ENCODE results near the gene NCAPG. TPM values are rescaled to one million over a fixed set of nuclear protein-coding genes. Genes with fewer than 3 reads are reported as not detected.

NCAPG gene
- polyA plus RNA-seq (2011; rRNA removed) (5.3 and 9.1 TPM in 2 replicates), polyA minus RNA-seq (2011; rRNA and poly(A)+ RNA removed) (3.0 and 6.1 TPM in 2 replicates)

- ChIA-PET CTCF (interaction anchor here (0.9 to 7.0 kb wide), 5 partner anchors 13 to 782 kb away, joined by 5 to 98 read pairs (median 9); no protein-coding TSS in a partner anchor), POLR2A (interaction anchor here (0.6 to 1.6 kb wide), 4 partner anchors 12 to 212 kb away, joined by 3 to 6 read pairs (median 4); partner anchors contain the start of gene MED28)
- peak; percentile 98 for DNase-seq (ENCODE audit: low read depth, low spot score)
- H3K4me3 ChIP-seq (ENCODE audit: low read depth, low read length): peak within 1 kb of the TSS; percentile 90
- peak within 1 kb of the TSS; percentile 89 for H3K27ac ChIP-seq (ENCODE audit: low read depth, low read length)
- no peaks in the 10 kb centered on the region for H3K27me3 ChIP-seq (ENCODE audit: control insufficient read depth, insufficient read depth, low read length)
- 0 out of 2 replicates have a peak, but pooled peaks cover 2% of the 10 kb centered on the region for H3K9me3 ChIP-seq (ENCODE audit: control insufficient read depth, insufficient read depth, low read length)
- no peak for TF ChIP-seq CTCF (IDR thresholded peaks at IDR 0.05; ENCODE audit: low read depth, low read length)
These were observed at the start of gene NCAPG, which contains the start of gene DCAF16 for GRCh38 chr4:17810260-17811077. NCAPG (plus strand) TSS chr4:17810979; CDS start chr4:17811078, 99 bp downstream. DCAF16 (minus strand) TSS chr4:17810757; CDS start chr4:17804141, 6,616 bp downstream.

- POLR2A ChIA-PET: no interaction called here
- no peak for DNase-seq (ENCODE audit: low read depth, low spot score)
- CTCF ChIA-PET: no interaction called here
- Histone ChIP-seq H3K27ac (ENCODE audit: low read depth, low read length) (no peak overlapping the region), H3K4me3 (ENCODE audit: low read depth, low read length) (no peak overlapping the region), H3K9me3 (ENCODE audit: control insufficient read depth, insufficient read depth, low read length) (no peaks in the 10 kb centered on the region), H3K27me3 (ENCODE audit: control insufficient read depth, insufficient read depth, low read length) (peaks cover 4% of the 10 kb centered on the region)
- no peak for TF ChIP-seq CTCF (IDR thresholded peaks at IDR 0.05; ENCODE audit: low read depth, low read length)
These were observed 49.7 kb upstream of the NCAPG start for GRCh38 chr4:17761062-17761461.

- H3K9me3 ChIP-seq (ENCODE audit: control insufficient read depth, insufficient read depth, low read length): peaks cover 7% of the 10 kb centered on the region; the same call in 1 of the 2 replicates
- peaks cover 4% of the 10 kb centered on the region for H3K27me3 ChIP-seq (ENCODE audit: control insufficient read depth, insufficient read depth, low read length)
- H3K27ac ChIP-seq (ENCODE audit: low read depth, low read length): no peak overlapping the region
- DNase-seq (ENCODE audit: low read depth, low spot score): peak; percentile 16
- POLR2A ChIA-PET: no interaction called here
- no peak overlapping the region for H3K4me3 ChIP-seq (ENCODE audit: low read depth, low read length)
- peak; percentile 47 for TF ChIP-seq CTCF (IDR thresholded peaks at IDR 0.05; ENCODE audit: low read depth, low read length)
- CTCF ChIA-PET: interaction anchor here (1.2 to 1.5 kb wide), 3 partner anchors 27 to 830 kb away, joined by 3 to 4 read pairs (median 3); no protein-coding TSS in a partner anchor
These were observed 48.1 kb upstream of the NCAPG start for GRCh38 chr4:17762726-17763125.

GRCh38 chr4:17763416-17763815 is 47.4 kb upstream of the NCAPG start:
- ChIA-PET CTCF (no interaction called here), POLR2A (no interaction called here)
- H3K27me3 ChIP-seq (ENCODE audit: control insufficient read depth, insufficient read depth, low read length): no peaks in the 10 kb centered on the region
- H3K4me3 ChIP-seq (ENCODE audit: low read depth, low read length): no peak overlapping the region
- no peak for TF ChIP-seq CTCF (IDR thresholded peaks at IDR 0.05; ENCODE audit: low read depth, low read length)
- peaks cover 7% of the 10 kb centered on the region; the same call in 1 of the 2 replicates for H3K9me3 ChIP-seq (ENCODE audit: control insufficient read depth, insufficient read depth, low read length)
- no peak overlapping the region for H3K27ac ChIP-seq (ENCODE audit: low read depth, low read length)
- DNase-seq (ENCODE audit: low read depth, low spot score): no peak

GRCh38 chr4:17763931-17764330 is 46.8 kb upstream of the NCAPG start:
- H3K27ac ChIP-seq (ENCODE audit: low read depth, low read length): no peak overlapping the region
- H3K4me3 ChIP-seq (ENCODE audit: low read depth, low read length): no peak overlapping the region
- ChIA-PET CTCF (no interaction called here), POLR2A (no interaction called here)
- no peak for DNase-seq (ENCODE audit: low read depth, low spot score)
- H3K9me3 ChIP-seq (ENCODE audit: control insufficient read depth, insufficient read depth, low read length): peaks cover 7% of the 10 kb centered on the region; the same call in 1 of the 2 replicates
- no peak for TF ChIP-seq CTCF (IDR thresholded peaks at IDR 0.05; ENCODE audit: low read depth, low read length)
- H3K27me3 ChIP-seq (ENCODE audit: control insufficient read depth, insufficient read depth, low read length): no peaks in the 10 kb centered on the region
